Measurements from ENCODE around the gene ACOT6.

- TF ChIP-seq CTCF (IDR thresholded peaks at IDR 0.05) (no peak), POLR2AphosphoS5 (IDR thresholded peaks at IDR 0.05) (no peak), POLR2A (IDR thresholded peaks at IDR 0.05) (no peak)
Measured at GRCh38 chr14:73613419-73613963, 1.2 kb downstream of the ACOT6 start.

All from upper lobe of left lung (tissue), 4 donors.